GM18867 (cell line): ENCODE data around the gene FAM204A.
A peak's percentile ranks its signal among the peaks of the same experiment; 100 is the strongest.

ENCODE experiments used
- ATAC-seq: cut with Tn5 transposase; IDR thresholded peaks from one replicate; pipeline ENCODE4 v1.9.1; 2021; ENCODE audit warnings: mild to moderate bottlenecking, moderate library complexity; ENCODE audit not compliant: unreplicated experiment

The FAM204A gene

GRCh38 chr10:118332948-118333710 is 9.0 kb downstream of the FAM204A start:
- ATAC-seq: no peak

- peak; percentile 96 for ATAC-seq
Measured at GRCh38 chr10:118332236-118332635, 9.9 kb downstream of the FAM204A start.

GRCh38 chr10:118330295-118331076 is 11.6 kb downstream of the FAM204A start:
- no peak for ATAC-seq

- peak; percentile 62 for ATAC-seq
Measured at GRCh38 chr10:118324140-118324539, 18.0 kb downstream of the FAM204A start.

GRCh38 chr10:118321724-118322575 is 20.2 kb downstream of the FAM204A start:
- ATAC-seq: no peak

- no peak for ATAC-seq
Measured at GRCh38 chr10:118315629-118316028, 26.5 kb downstream of the FAM204A start.

- no peak for ATAC-seq
Measured at GRCh38 chr10:118314882-118315281, 27.2 kb downstream of the FAM204A start.

- ATAC-seq: no peak
Measured at GRCh38 chr10:118311505-118311904, 30.6 kb downstream of the FAM204A start.

GRCh38 chr10:118310822-118311221 is 31.3 kb downstream of the FAM204A start:
- ATAC-seq: no peak

GRCh38 chr10:118309911-118310310 is 32.2 kb downstream of the FAM204A start:
- no peak for ATAC-seq

GRCh38 chr10:118308664-118309063 is 33.5 kb downstream of the FAM204A start:
- no peak for ATAC-seq

- ATAC-seq: no peak
Measured at GRCh38 chr10:118307859-118308258, 34.3 kb downstream of the FAM204A start.

GRCh38 chr10:118307220-118307619 is 34.9 kb downstream of the FAM204A start:
- no peak for ATAC-seq

- no peak for ATAC-seq
Measured at GRCh38 chr10:118305730-118306129, 36.4 kb downstream of the FAM204A start.

GRCh38 chr10:118304521-118304920 is 37.6 kb downstream of the FAM204A start:
- no peak for ATAC-seq

GRCh38 chr10:118301211-118301610 is 40.9 kb downstream of the FAM204A start:
- ATAC-seq: no peak

- no peak for ATAC-seq
Measured at GRCh38 chr10:118300320-118300719, 41.8 kb downstream of the FAM204A start.

- ATAC-seq: no peak
Measured at GRCh38 chr10:118298787-118299186, 43.3 kb downstream of the FAM204A start.

- ATAC-seq: no peak
Measured at GRCh38 chr10:118291122-118291521, 51.0 kb downstream of the FAM204A start.

- no peak for ATAC-seq
Measured at GRCh38 chr10:118290471-118290995, 51.6 kb downstream of the FAM204A start.
